ENCODE results near the gene MED17.

- no peak for TF ChIP-seq CTCF (conservative IDR thresholded peaks at IDR 0.05)
- no peak for TF ChIP-seq EZH2 (IDR thresholded peaks at IDR 0.05; ENCODE audit: low read depth)
Measured at GRCh38 chr11:93813974-93814373, 29.9 kb downstream of the MED17 start.
